ENCODE data around the gene MNT. TPM values are rescaled to one million over a fixed set of nuclear protein-coding genes. Genes with fewer than 3 reads are reported as not detected.

MNT gene
- total and polyA plus RNA-seq, 10 donors: 2.8 to 38.5 (median 27.9) TPM

DNA sequence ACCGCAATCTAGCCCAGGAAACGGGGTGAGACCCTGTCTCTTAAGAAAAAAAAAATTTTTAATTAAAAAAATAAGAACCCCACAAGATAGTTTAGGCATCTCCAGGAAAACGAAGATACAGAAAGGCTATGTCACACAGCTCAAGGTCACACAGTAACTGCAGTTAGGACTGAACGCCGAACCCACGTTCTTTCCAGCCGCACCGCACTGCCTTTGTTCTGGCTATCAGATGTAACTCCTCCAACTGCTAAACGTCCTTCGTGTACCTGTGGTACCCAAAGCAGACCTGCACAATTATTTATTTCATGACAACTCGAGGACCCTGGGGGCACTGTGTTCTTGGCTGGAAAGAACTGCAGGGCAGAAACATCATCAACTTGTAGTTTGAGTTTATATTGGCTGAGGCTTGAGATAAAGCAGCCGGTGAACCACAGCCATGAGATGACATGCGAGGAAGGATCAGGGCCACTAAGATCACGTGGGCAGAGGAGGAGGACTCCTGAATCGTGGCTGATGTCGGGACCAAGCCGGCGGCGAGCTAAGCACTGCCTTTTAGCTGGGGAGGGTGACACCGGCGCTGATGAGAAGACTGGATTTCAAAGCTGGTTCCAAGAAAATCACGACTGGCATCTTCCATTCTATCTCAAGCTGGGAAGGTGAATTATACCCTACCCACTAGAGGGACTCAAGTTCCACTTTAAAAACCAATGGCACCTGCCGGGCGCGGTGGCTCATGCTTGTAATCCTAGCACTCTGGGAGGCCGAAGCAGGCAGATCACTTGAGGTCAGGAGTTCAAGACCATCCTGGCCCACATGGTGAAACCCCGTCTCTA is 20.7 kb upstream of the MNT start:
- H3K4me3 ChIP-seq: no peak overlapping the region
- intact Hi-C loops (cut with DNase I; ENCODE audit: low total_unique reads): no loop called here
- no peak for DNase-seq
- peaks cover 0 to 75% (median 29%) of the 10 kb centered on the region in 6 donors for H3K36me3 ChIP-seq
- TF ChIP-seq POLR2AphosphoS5 (IDR thresholded peaks at IDR 0.05) (no peak), POLR2A (IDR thresholded peaks at IDR 0.05) (no peak)
- TF ChIP-seq, protein P1, sequence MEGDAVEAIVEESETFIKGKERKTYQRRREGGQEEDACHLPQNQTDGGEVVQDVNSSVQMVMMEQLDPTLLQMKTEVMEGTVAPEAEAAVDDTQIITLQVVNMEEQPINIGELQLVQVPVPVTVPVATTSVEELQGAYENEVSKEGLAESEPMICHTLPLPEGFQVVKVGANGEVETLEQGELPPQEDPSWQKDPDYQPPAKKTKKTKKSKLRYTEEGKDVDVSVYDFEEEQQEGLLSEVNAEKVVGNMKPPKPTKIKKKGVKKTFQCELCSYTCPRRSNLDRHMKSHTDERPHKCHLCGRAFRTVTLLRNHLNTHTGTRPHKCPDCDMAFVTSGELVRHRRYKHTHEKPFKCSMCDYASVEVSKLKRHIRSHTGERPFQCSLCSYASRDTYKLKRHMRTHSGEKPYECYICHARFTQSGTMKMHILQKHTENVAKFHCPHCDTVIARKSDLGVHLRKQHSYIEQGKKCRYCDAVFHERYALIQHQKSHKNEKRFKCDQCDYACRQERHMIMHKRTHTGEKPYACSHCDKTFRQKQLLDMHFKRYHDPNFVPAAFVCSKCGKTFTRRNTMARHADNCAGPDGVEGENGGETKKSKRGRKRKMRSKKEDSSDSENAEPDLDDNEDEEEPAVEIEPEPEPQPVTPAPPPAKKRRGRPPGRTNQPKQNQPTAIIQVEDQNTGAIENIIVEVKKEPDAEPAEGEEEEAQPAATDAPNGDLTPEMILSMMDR (IDR thresholded peaks at IDR 0.05 in 8 of 11, conservative IDR thresholded peaks at IDR 0.05 in 3 of 11): no peak
- H3K27me3 ChIP-seq (replicated peaks in 1 of 7): no peaks in the 10 kb centered on the region
- H3K27ac ChIP-seq: no peak overlapping the region
- 90 to 92% (median 91%) methylated on average over 27 of the region's 27 CpGs for WGBS, 5 donors
- peaks cover 1 to 17% (median 9%) of the 10 kb centered on the region in 6 donors for H3K4me1 ChIP-seq
- no peaks in the 10 kb centered on the region for H3K9me3 ChIP-seq

GRCh38 chr17:2420176-2420575 is 19.3 kb upstream of the MNT start:
- H3K4me3 ChIP-seq: no peak overlapping the region
- no peak overlapping the region for H3K27ac ChIP-seq
- 80 to 94% (median 85%) methylated on average over 12 of the region's 12 CpGs for WGBS, 5 donors
- no peaks in the 10 kb centered on the region for H3K27me3 ChIP-seq (replicated peaks in 1 of 7)
- no peak for TF ChIP-seq POLR2A (IDR thresholded peaks at IDR 0.05)
- peak in 1 of 3 donors; percentile 30 for TF ChIP-seq POLR2AphosphoS5 (IDR thresholded peaks at IDR 0.05)
- H3K36me3 ChIP-seq: peaks cover 0 to 63% (median 25%) of the 10 kb centered on the region in 6 donors
- intact Hi-C loops (cut with DNase I; ENCODE audit: low total_unique reads): no loop called here
- no peak for DNase-seq
- H3K9me3 ChIP-seq: no peaks in the 10 kb centered on the region
- H3K4me1 ChIP-seq: peaks cover 8 to 28% (median 17%) of the 10 kb centered on the region in 6 donors

GRCh38 chr17:2419486-2419885 is 18.6 kb upstream of the MNT start:
- Histone ChIP-seq H3K27me3 (replicated peaks in 1 of 7) (no peaks in the 10 kb centered on the region), H3K4me3 (no peak overlapping the region), H3K9me3 (no peaks in the 10 kb centered on the region), H3K36me3 (peaks cover 0 to 67% (median 29%) of the 10 kb centered on the region in 6 donors), H3K27ac (peak overlapping the region in 3 of 8 donors; percentile 56 to 69 (median 66)), H3K4me1 (peaks cover 8 to 34% (median 17%) of the 10 kb centered on the region in 6 donors)
- intact Hi-C loops (cut with DNase I; ENCODE audit: low total_unique reads): loop anchor here (10.0 kb wide), 1 partner anchor 55 kb away; no protein-coding TSS in a partner anchor
- no peak for DNase-seq
- TF ChIP-seq POLR2AphosphoS5 (IDR thresholded peaks at IDR 0.05): no peak
- TF ChIP-seq, protein P1 (IDR thresholded peaks at IDR 0.05 in 8 of 11, conservative IDR thresholded peaks at IDR 0.05 in 3 of 11): no peak
- no peak for TF ChIP-seq POLR2A (IDR thresholded peaks at IDR 0.05)
- 86 to 95% (median 91%) methylated on average over 6 of the region's 6 CpGs for WGBS, 5 donors

- TF ChIP-seq POLR2A (IDR thresholded peaks at IDR 0.05): no peak
- TF ChIP-seq POLR2AphosphoS5 (IDR thresholded peaks at IDR 0.05): peak in 2 of 3 donors; percentile 35 to 57
- peak overlapping the region in 7 of 8 donors; percentile 23 to 69 (median 48) for H3K27ac ChIP-seq
- intact Hi-C loops (cut with DNase I; ENCODE audit: low total_unique reads): loop anchor here (10.0 kb wide), 1 partner anchor 54 kb away; no protein-coding TSS in a partner anchor
- no peaks in the 10 kb centered on the region for H3K9me3 ChIP-seq
- H3K27me3 ChIP-seq (replicated peaks in 1 of 7): no peaks in the 10 kb centered on the region
- H3K4me3 ChIP-seq: no peak overlapping the region
- no peak for DNase-seq
- H3K36me3 ChIP-seq: peaks cover 0 to 74% (median 33%) of the 10 kb centered on the region in 6 donors
- 58 to 80% (median 72%) methylated on average over 7 of the region's 7 CpGs for WGBS, 5 donors
- peaks cover 8 to 36% (median 17%) of the 10 kb centered on the region in 6 donors for H3K4me1 ChIP-seq
Measured at GRCh38 chr17:2418572-2418971, 17.7 kb upstream of the MNT start.

Measured in spleen (tissue), 11 donors.